Esophagus muscularis mucosa (tissue), 4 donors: ENCODE measurements around the gene GRID2. TPM values are rescaled to one million over a fixed set of nuclear protein-coding genes. Genes with fewer than 3 reads are reported as not detected.

Experiments used
- DNase-seq: peaks from one replicate; pipeline ENCODE4 v3.0.0-alpha.2; 2017; ENCODE audit errors: extremely low spot score
- H3K27ac ChIP-seq, 4 donors: fragments of 200-600 bp; sonication (generic); replicated peaks in 1 of 4; 1 replicate in 3 of 4; 2 replicates in 1 of 4; pipeline ENCODE4 v1.5.1; 2016 to 2019; ENCODE audit warnings: mild to moderate bottlenecking in 1 of 4
- H3K27me3 ChIP-seq, 4 donors: fragments of 200-600 bp; sonication (generic); one replicate each; pipeline versions ENCODE4 v1.5.1 to v1.6.0; 2016 to 2019
- H3K36me3 ChIP-seq, 4 donors: fragments of 200-600 bp; sonication (generic); one replicate each; pipeline ENCODE4 v1.5.1; 2016 to 2019
- H3K4me1 ChIP-seq, 4 donors: fragments of 200-600 bp; sonication (generic); one replicate each; pipeline ENCODE4 v1.5.1; 2016 to 2019
- H3K4me3 ChIP-seq, 4 donors: fragments of 200-600 bp; sonication (generic); 1 replicate in 2 of 4; 2 replicates in 2 of 4; pipeline ENCODE4 v1.5.1; 2016 to 2019; ENCODE audit warnings: mild to moderate bottlenecking in 4 of 4, moderate library complexity in 1 of 4
- H3K9me3 ChIP-seq, 4 donors: fragments of 200-600 bp; sonication (generic); 1 replicate in 3 of 4; 2 replicates in 1 of 4; pipeline ENCODE4 v1.5.1; 2016 to 2019
- EP300 ChIP-seq: sonication (generic); formaldehyde crosslinking; IDR thresholded peaks from one replicate; pipeline ENCODE4 v1.6.1; 2017; ENCODE audit warnings: antibody characterized with exemption
- POLR2A ChIP-seq: fragments of 450-650 bp; IDR thresholded peaks from one replicate; pipeline ENCODE4 v1.6.1; 2017; ENCODE audit warnings: antibody characterized with exemption, moderate library complexity, mild to moderate bottlenecking, low read depth
- POLR2AphosphoS5 ChIP-seq, 2 donors: sonication (generic); formaldehyde crosslinking; IDR thresholded peaks; one replicate each; pipeline ENCODE4 v1.6.1; 2017; ENCODE audit warnings: antibody characterized with exemption in 2 of 2
- WGBS: methylation state at CpG from one replicate; pipeline ENCODE4 v1.1.5; 2018; 5-methylcytosine and 5-hydroxymethylcytosine counted together
- intact Hi-C: fragments of 100-400 bp; cut with DNase I; formaldehyde crosslinking; loops from one replicate; pipeline ENCODE4 v1.15.1; 2023
- total RNA-seq, 4 donors: library from RNA; depleted of rRNA; stranded (reverse); fragments of >200 nt; gene quantifications; one replicate each; pipeline versions ENCODE4 v1.1.0 to v1.2.1, GENCODE V29; 2016
- TF ChIP-seq, protein P1 (sequence below), 3 experiments: fragments of 200-600 bp in 2 of 3; fragments of 450-650 bp in 1 of 3; sonication (generic) in 2 of 3; IDR thresholded peaks; one replicate each; pipeline ENCODE4 v1.5.1; 2017 to 2019; ENCODE audit warnings: antibody characterized with exemption in 3 of 3, mild to moderate bottlenecking in 2 of 3, moderate library complexity in 1 of 3

GRID2 gene
- total RNA-seq, 4 donors from 2014 or later = 0.06 to 0.17 TPM; not detected in 2

- no peak for DNase-seq
- no peak overlapping the region for H3K4me3 ChIP-seq
- H3K27ac ChIP-seq = no peak overlapping the region
- no peaks in the 10 kb centered on the region for H3K4me1 ChIP-seq
- no peaks in the 10 kb centered on the region for H3K9me3 ChIP-seq
- intact Hi-C loops = no loop called here
- TF ChIP-seq POLR2A (no peak), POLR2AphosphoS5 (IDR thresholded peaks at IDR 0.05) (no peak), EP300 (no peak)
- TF ChIP-seq, protein P1, sequence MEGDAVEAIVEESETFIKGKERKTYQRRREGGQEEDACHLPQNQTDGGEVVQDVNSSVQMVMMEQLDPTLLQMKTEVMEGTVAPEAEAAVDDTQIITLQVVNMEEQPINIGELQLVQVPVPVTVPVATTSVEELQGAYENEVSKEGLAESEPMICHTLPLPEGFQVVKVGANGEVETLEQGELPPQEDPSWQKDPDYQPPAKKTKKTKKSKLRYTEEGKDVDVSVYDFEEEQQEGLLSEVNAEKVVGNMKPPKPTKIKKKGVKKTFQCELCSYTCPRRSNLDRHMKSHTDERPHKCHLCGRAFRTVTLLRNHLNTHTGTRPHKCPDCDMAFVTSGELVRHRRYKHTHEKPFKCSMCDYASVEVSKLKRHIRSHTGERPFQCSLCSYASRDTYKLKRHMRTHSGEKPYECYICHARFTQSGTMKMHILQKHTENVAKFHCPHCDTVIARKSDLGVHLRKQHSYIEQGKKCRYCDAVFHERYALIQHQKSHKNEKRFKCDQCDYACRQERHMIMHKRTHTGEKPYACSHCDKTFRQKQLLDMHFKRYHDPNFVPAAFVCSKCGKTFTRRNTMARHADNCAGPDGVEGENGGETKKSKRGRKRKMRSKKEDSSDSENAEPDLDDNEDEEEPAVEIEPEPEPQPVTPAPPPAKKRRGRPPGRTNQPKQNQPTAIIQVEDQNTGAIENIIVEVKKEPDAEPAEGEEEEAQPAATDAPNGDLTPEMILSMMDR (IDR thresholded peaks at IDR 0.05) = no peak
- no peaks in the 10 kb centered on the region for H3K27me3 ChIP-seq
- H3K36me3 ChIP-seq = no peaks in the 10 kb centered on the region
- 83% methylated on average over 3 of the region's 3 CpGs for WGBS
These were observed 1132.3 kb downstream of the GRID2 start for GRCh38 chr4:93436000-93436626.

- TF ChIP-seq, protein P1 (IDR thresholded peaks at IDR 0.05) = no peak
- TF ChIP-seq POLR2AphosphoS5 (IDR thresholded peaks at IDR 0.05) (no peak), POLR2A (no peak), EP300 (no peak)
- WGBS = 73% methylated on average over 3 of the region's 3 CpGs
- Histone ChIP-seq H3K27ac (no peak overlapping the region), H3K36me3 (no peaks in the 10 kb centered on the region), H3K27me3 (no peaks in the 10 kb centered on the region), H3K9me3 (no peaks in the 10 kb centered on the region), H3K4me1 (no peaks in the 10 kb centered on the region), H3K4me3 (no peak overlapping the region)
- intact Hi-C loops = no loop called here
- DNase-seq = no peak
These were observed 1134.2 kb downstream of the GRID2 start for GRCh38 chr4:93437991-93438390.

- DNase-seq = no peak
- WGBS = 95% methylated on average over 1 of the region's 1 CpG
- no peak overlapping the region for H3K4me3 ChIP-seq
- H3K27ac ChIP-seq = no peak overlapping the region
- H3K4me1 ChIP-seq = no peaks in the 10 kb centered on the region
- H3K27me3 ChIP-seq = no peaks in the 10 kb centered on the region
- H3K9me3 ChIP-seq = no peaks in the 10 kb centered on the region
- no peaks in the 10 kb centered on the region for H3K36me3 ChIP-seq
- intact Hi-C loops = no loop called here
- TF ChIP-seq EP300 = no peak
- TF ChIP-seq POLR2A = no peak
- TF ChIP-seq, protein P1 (IDR thresholded peaks at IDR 0.05) = no peak
- no peak for TF ChIP-seq POLR2AphosphoS5 (IDR thresholded peaks at IDR 0.05)
These were observed 1141.1 kb downstream of the GRID2 start for GRCh38 chr4:93444860-93445259.

GRCh38 chr4:93446038-93446437, 1142.3 kb downstream of the GRID2 start:
- Histone ChIP-seq H3K9me3 (no peaks in the 10 kb centered on the region), H3K36me3 (no peaks in the 10 kb centered on the region), H3K4me3 (no peak overlapping the region), H3K27ac (no peak overlapping the region), H3K27me3 (no peaks in the 10 kb centered on the region), H3K4me1 (no peaks in the 10 kb centered on the region)
- WGBS = 100% methylated on average over 1 of the region's 1 CpG
- TF ChIP-seq EP300 (no peak), POLR2AphosphoS5 (IDR thresholded peaks at IDR 0.05) (no peak), POLR2A (no peak)
- TF ChIP-seq, protein P1 (IDR thresholded peaks at IDR 0.05) = no peak
- DNase-seq = no peak
- intact Hi-C loops = no loop called here
